NB4 (cell line): ENCODE data around the gene YEATS4.

Experiments
- MYC ChIP-seq: IDR thresholded peaks from 2 replicates; pipeline ENCODE4 v1.6.1; 2011; ENCODE audit warnings: low read depth, low read length
- POLR2A ChIP-seq: IDR thresholded peaks from 2 replicates; pipeline ENCODE4 v1.6.1; 2011; ENCODE audit warnings: mild to moderate bottlenecking; ENCODE audit not compliant: insufficient read length; ENCODE audit errors: extremely low read depth
- TF ChIP-seq, protein P1 (sequence below): IDR thresholded peaks from one replicate; pipeline ENCODE4 v1.5.1; 2012; ENCODE audit warnings: low read depth, low read length

- no peak for TF ChIP-seq MYC
- TF ChIP-seq POLR2A: no peak
- TF ChIP-seq, protein P1, sequence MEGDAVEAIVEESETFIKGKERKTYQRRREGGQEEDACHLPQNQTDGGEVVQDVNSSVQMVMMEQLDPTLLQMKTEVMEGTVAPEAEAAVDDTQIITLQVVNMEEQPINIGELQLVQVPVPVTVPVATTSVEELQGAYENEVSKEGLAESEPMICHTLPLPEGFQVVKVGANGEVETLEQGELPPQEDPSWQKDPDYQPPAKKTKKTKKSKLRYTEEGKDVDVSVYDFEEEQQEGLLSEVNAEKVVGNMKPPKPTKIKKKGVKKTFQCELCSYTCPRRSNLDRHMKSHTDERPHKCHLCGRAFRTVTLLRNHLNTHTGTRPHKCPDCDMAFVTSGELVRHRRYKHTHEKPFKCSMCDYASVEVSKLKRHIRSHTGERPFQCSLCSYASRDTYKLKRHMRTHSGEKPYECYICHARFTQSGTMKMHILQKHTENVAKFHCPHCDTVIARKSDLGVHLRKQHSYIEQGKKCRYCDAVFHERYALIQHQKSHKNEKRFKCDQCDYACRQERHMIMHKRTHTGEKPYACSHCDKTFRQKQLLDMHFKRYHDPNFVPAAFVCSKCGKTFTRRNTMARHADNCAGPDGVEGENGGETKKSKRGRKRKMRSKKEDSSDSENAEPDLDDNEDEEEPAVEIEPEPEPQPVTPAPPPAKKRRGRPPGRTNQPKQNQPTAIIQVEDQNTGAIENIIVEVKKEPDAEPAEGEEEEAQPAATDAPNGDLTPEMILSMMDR: no peak
Observed at GRCh38 chr12:69438539-69438938, 79.0 kb downstream of the YEATS4 start.
